ENCODE results near the gene SLAMF6.

SLAMF6 gene

GRCh38 chr1:160496334-160496733 is 26.7 kb downstream of the SLAMF6 start:
- no peak overlapping the region for H3K4me3 ChIP-seq (ENCODE audit: low read length)
- DNase-seq (ENCODE audit: low read depth): no peak
- TF ChIP-seq CTCF (conservative IDR thresholded peaks at IDR 0.05; ENCODE audit: low read depth, low read length): no peak

- no peak for DNase-seq (ENCODE audit: low read depth)
- H3K4me3 ChIP-seq (ENCODE audit: low read length): no peak overlapping the region
- TF ChIP-seq CTCF (conservative IDR thresholded peaks at IDR 0.05; ENCODE audit: low read depth, low read length): peak; percentile 37
Observed at GRCh38 chr1:160494620-160495019, 28.4 kb downstream of the SLAMF6 start.

GRCh38 chr1:160492617-160493016 is 30.4 kb downstream of the SLAMF6 start:
- no peak for DNase-seq (ENCODE audit: low read depth)
- no peak overlapping the region for H3K4me3 ChIP-seq (ENCODE audit: low read length)
- TF ChIP-seq CTCF (conservative IDR thresholded peaks at IDR 0.05; ENCODE audit: low read depth, low read length): no peak

GRCh38 chr1:160491981-160492380 is 31.1 kb downstream of the SLAMF6 start:
- no peak overlapping the region for H3K4me3 ChIP-seq (ENCODE audit: low read length)
- TF ChIP-seq CTCF (conservative IDR thresholded peaks at IDR 0.05; ENCODE audit: low read depth, low read length): no peak
- DNase-seq (ENCODE audit: low read depth): no peak

GRCh38 chr1:160491017-160491416 is 32.0 kb downstream of the SLAMF6 start:
- DNase-seq (ENCODE audit: low read depth): no peak
- TF ChIP-seq CTCF (conservative IDR thresholded peaks at IDR 0.05; ENCODE audit: low read depth, low read length): no peak
- H3K4me3 ChIP-seq (ENCODE audit: low read length): no peak overlapping the region

GRCh38 chr1:160489513-160490261 is 33.4 kb downstream of the SLAMF6 start:
- TF ChIP-seq CTCF (conservative IDR thresholded peaks at IDR 0.05; ENCODE audit: low read depth, low read length): no peak
- no peak for DNase-seq (ENCODE audit: low read depth)
- no peak overlapping the region for H3K4me3 ChIP-seq (ENCODE audit: low read length)

- no peak for DNase-seq (ENCODE audit: low read depth)
- no peak overlapping the region for H3K4me3 ChIP-seq (ENCODE audit: low read length)
- TF ChIP-seq CTCF (conservative IDR thresholded peaks at IDR 0.05; ENCODE audit: low read depth, low read length): no peak
Observed at GRCh38 chr1:160488347-160489058, 34.6 kb downstream of the SLAMF6 start.

Data from retinal pigment epithelial cell (primary cell).